Hepatocyte (in vitro differentiated cells): ENCODE measurements around the gene INSL4. TPM values are rescaled to one million over a fixed set of nuclear protein-coding genes. Genes with fewer than 3 reads are reported as not detected.

ENCODE experiments used
- DNase-seq: peaks from one replicate; pipeline ENCODE4 v3.0.0-alpha.2; 2016; ENCODE audit warnings: low spot score
- H2AFZ ChIP-seq: fragments of 200-600 bp; sonication (generic); 2 replicates; pipeline ENCODE4 v1.6.0; 2016; ENCODE audit warnings: antibody characterized with exemption, mild to moderate bottlenecking
- H3K27ac ChIP-seq: fragments of 200-600 bp; sonication (generic); 2 replicates; pipeline ENCODE4 v1.5.1; 2016; ENCODE audit warnings: mild to moderate bottlenecking
- H3K27me3 ChIP-seq: fragments of 200-600 bp; sonication (generic); 2 replicates; pipeline ENCODE4 v1.6.1; 2016
- H3K36me3 ChIP-seq: fragments of 200-600 bp; sonication (generic); replicated peaks from 2 replicates; pipeline ENCODE4 v1.5.1; 2016; ENCODE audit warnings: low read depth; ENCODE audit not compliant: insufficient read depth
- H3K4me1 ChIP-seq: fragments of 200-600 bp; sonication (generic); 2 replicates; pipeline ENCODE4 v1.5.1; 2016; ENCODE audit warnings: mild to moderate bottlenecking, moderate library complexity; ENCODE audit not compliant: insufficient read depth
- H3K4me2 ChIP-seq: fragments of 200-600 bp; sonication (generic); 2 replicates; pipeline ENCODE4 v1.6.0; 2016
- H3K4me3 ChIP-seq: fragments of 200-600 bp; sonication (generic); 2 replicates; pipeline ENCODE4 v1.5.1; 2016; ENCODE audit warnings: mild to moderate bottlenecking
- H3K79me2 ChIP-seq: fragments of 200-600 bp; sonication (generic); 2 replicates; pipeline ENCODE4 v1.6.0; 2017; ENCODE audit warnings: mild to moderate bottlenecking
- H3K9me2 ChIP-seq: fragments of 200-600 bp; sonication (generic); replicated peaks from 2 replicates; pipeline ENCODE4 v1.6.0; 2017; ENCODE audit warnings: mild to moderate bottlenecking; ENCODE audit not compliant: insufficient read depth
- H3K9me3 ChIP-seq: fragments of 200-600 bp; sonication (generic); 2 replicates; pipeline ENCODE4 v1.5.1; 2016; ENCODE audit warnings: low read depth, mild to moderate bottlenecking
- H4K20me1 ChIP-seq: fragments of 200-600 bp; sonication (generic); 2 replicates; pipeline ENCODE4 v1.6.0; 2016; ENCODE audit warnings: mild to moderate bottlenecking; ENCODE audit not compliant: insufficient read depth, poor library complexity, severe bottlenecking
- CTCF ChIP-seq: fragments of 200-600 bp; sonication (generic); IDR thresholded peaks from 2 replicates; pipeline ENCODE4 v1.5.1; 2016; ENCODE audit warnings: antibody characterized with exemption, mild to moderate bottlenecking; ENCODE audit not compliant: poor library complexity
- EZH2 ChIP-seq: fragments of 200-600 bp; sonication (generic); IDR thresholded peaks from 2 replicates; pipeline ENCODE4 v1.6.1; 2016; ENCODE audit warnings: antibody characterized with exemption, mild to moderate bottlenecking, borderline replicate concordance
- EZH2phosphoT487 ChIP-seq: fragments of 200-600 bp; sonication (generic); IDR thresholded peaks from one replicate; pipeline ENCODE4 v1.6.1; 2018; ENCODE audit warnings: antibody characterized with exemption, mild to moderate bottlenecking, low read depth, moderate library complexity; ENCODE audit not compliant: unreplicated experiment, severe bottlenecking
- WGBS: methylation state at CpG from one replicate; pipeline ENCODE4 v1.1.6; 2016; ENCODE audit warnings: low lambda C conversion rate; ENCODE audit errors: missing lambda C conversion rate; 5-methylcytosine and 5-hydroxymethylcytosine counted together
- polyA plus RNA-seq: library from polyadenylated mRNA; unstranded; fragments of >200 nt; fragmentation: Nextera tagmentation; extraction: Ambion mirVana; gene quantifications from 2 replicates; pipeline ENCODE4 v1.2.1, GENCODE V29; 2016
- total RNA-seq: library from RNA; depleted of rRNA; stranded (reverse); fragments of >200 nt; gene quantifications from 2 replicates; pipeline ENCODE4 v1.2.3, GENCODE V29; 2014

INSL4 gene
- total and polyA plus RNA-seq, 2 experiments from 2014 or later: 0.13 to 0.68 TPM

- Histone ChIP-seq H3K4me2 (no peak overlapping the region), H3K9me3 (no peaks in the 10 kb centered on the region), H3K27me3 (no peaks in the 10 kb centered on the region), H3K79me2 (no peaks in the 10 kb centered on the region), H4K20me1 (no peaks in the 10 kb centered on the region), H3K9me2 (no peaks in the 10 kb centered on the region), H3K27ac (no peak overlapping the region), H3K4me1 (no peaks in the 10 kb centered on the region), H2AFZ (no peak overlapping the region), H3K36me3 (no peaks in the 10 kb centered on the region), H3K4me3 (no peak overlapping the region)
- WGBS: 42% methylated on average over 8 of the region's 8 CpGs
- DNase-seq: peak; percentile 73
- TF ChIP-seq CTCF (peak; percentile 72), EZH2 (no peak)
Measured at GRCh38 chr9:5186416-5187169, 44.6 kb upstream of the INSL4 start.

GRCh38 chr9:5188060-5188984, 42.9 kb upstream of the INSL4 start:
- Histone ChIP-seq H3K9me2 (no peaks in the 10 kb centered on the region), H3K9me3 (no peaks in the 10 kb centered on the region), H3K4me3 (no peak overlapping the region), H3K79me2 (no peaks in the 10 kb centered on the region), H3K4me1 (no peaks in the 10 kb centered on the region), H3K27ac (no peak overlapping the region), H2AFZ (no peak overlapping the region), H3K27me3 (no peaks in the 10 kb centered on the region), H3K36me3 (no peaks in the 10 kb centered on the region), H4K20me1 (no peaks in the 10 kb centered on the region), H3K4me2 (no peak overlapping the region)
- WGBS: 87% methylated on average over 10 of the region's 10 CpGs
- no peak for DNase-seq
- TF ChIP-seq CTCF (no peak), EZH2phosphoT487 (no peak), EZH2 (no peak)

- H4K20me1 ChIP-seq: no peaks in the 10 kb centered on the region
- no peaks in the 10 kb centered on the region for H3K79me2 ChIP-seq
- no peaks in the 10 kb centered on the region for H3K27me3 ChIP-seq
- H3K36me3 ChIP-seq: no peaks in the 10 kb centered on the region
- H3K4me3 ChIP-seq: no peak overlapping the region
- no peak for TF ChIP-seq EZH2phosphoT487
- no peak for TF ChIP-seq EZH2
- no peak for TF ChIP-seq CTCF
- no peak for DNase-seq
- H3K4me1 ChIP-seq: no peaks in the 10 kb centered on the region
- H2AFZ ChIP-seq: no peak overlapping the region
- H3K9me3 ChIP-seq: no peaks in the 10 kb centered on the region
- H3K9me2 ChIP-seq: no peaks in the 10 kb centered on the region
- 88% methylated on average over 3 of the region's 3 CpGs for WGBS
- no peak overlapping the region for H3K4me2 ChIP-seq
- no peak overlapping the region for H3K27ac ChIP-seq
Measured at GRCh38 chr9:5191985-5192384, 39.2 kb upstream of the INSL4 start.
